GM12864 (cell line): ENCODE measurements around the gene VNN1.
"Not testable (repeated sequence)": the region's sequence is repeated elsewhere in the genome, so short reads cannot be mapped to it uniquely, and the experiment has no call there.

ENCODE experiments used
- DNase-seq: peaks from one replicate; pipeline ENCODE4 v3.0.0-alpha.2; 2011; ENCODE audit warnings: low read depth
- H3K4me3 ChIP-seq: 2 replicates; pipeline ENCODE4 v1.5.1; 2011; ENCODE audit warnings: mild to moderate bottlenecking, low read depth, low read length, control low read depth
- CTCF ChIP-seq: IDR thresholded peaks from 2 replicates; pipeline ENCODE4 v1.5.1; 2011; ENCODE audit warnings: low read depth, mild to moderate bottlenecking, moderate library complexity, low read length, control low read depth, inconsistent platforms; ENCODE audit errors: missing control alignments

The VNN1 gene

GRCh38 chr6:132648828-132649227 lies 65.0 kb downstream of the VNN1 start:
- no peak overlapping the region for H3K4me3 ChIP-seq
- TF ChIP-seq CTCF, result no peak
- DNase-seq, result no peak

GRCh38 chr6:132648356-132648755 lies 65.5 kb downstream of the VNN1 start:
- TF ChIP-seq CTCF, result no peak
- no peak overlapping the region for H3K4me3 ChIP-seq
- peak; percentile 53 for DNase-seq

- H3K4me3 ChIP-seq, result no peak overlapping the region
- TF ChIP-seq CTCF, result no peak
- DNase-seq, result no peak
Measured at GRCh38 chr6:132643547-132643946, 70.3 kb downstream of the VNN1 start.

- H3K4me3 ChIP-seq, DNase-seq: not testable (repeated sequence)
Measured at GRCh38 chr6:132637135-132637534, 76.7 kb downstream of the VNN1 start.

GRCh38 chr6:132635906-132636305 lies 77.9 kb downstream of the VNN1 start:
- not testable (repeated sequence) for H3K4me3 ChIP-seq

GRCh38 chr6:132635288-132635687 lies 78.6 kb downstream of the VNN1 start:
- not testable (repeated sequence) for H3K4me3 ChIP-seq, DNase-seq

More at GRCh38 chr6:132635906-132636305, 77.9 kb downstream of the VNN1 start:
- DNase-seq, result not testable (repeated sequence)

- no peak for DNase-seq
- no peak for TF ChIP-seq CTCF
Measured at GRCh38 chr6:132634796-132635195, 79.1 kb downstream of the VNN1 start.

GRCh38 chr6:132633362-132633761 lies 80.5 kb downstream of the VNN1 start:
- H3K4me3 ChIP-seq, result no peak overlapping the region
- no peak for TF ChIP-seq CTCF
- DNase-seq, result no peak

More at GRCh38 chr6:132634796-132635195, 79.1 kb downstream of the VNN1 start:
- no peak overlapping the region for H3K4me3 ChIP-seq
